GM18951 (cell line): ENCODE results near the gene PACRG.

Source experiments
- POLR2A ChIP-seq: IDR thresholded peaks from 4 replicates; pipeline ENCODE4 v1.6.1; 2011; ENCODE audit warnings: mild to moderate bottlenecking; ENCODE audit not compliant: insufficient read length, insufficient read depth; ENCODE audit errors: extremely low read depth
- in situ Hi-C: fragments of 300-500 bp; cut with MboI; formaldehyde crosslinking; loops from one replicate; pipeline ENCODE4 v1.12.0; 2022; ENCODE audit warnings: low sequenced_read_pairs, mixed read lengths, inconsistent platforms; ENCODE audit not compliant: unreplicated experiment

The PACRG gene

GRCh38 chr6:163195721-163196691, 468.2 kb downstream of the PACRG start:
- in situ Hi-C loops, result no loop called here
- no peak for TF ChIP-seq POLR2A

- in situ Hi-C loops, result no loop called here
- no peak for TF ChIP-seq POLR2A
These were observed 470.1 kb downstream of the PACRG start for GRCh38 chr6:163197839-163198238.

- no peak for TF ChIP-seq POLR2A
- in situ Hi-C loops, result no loop called here
These were observed 470.6 kb downstream of the PACRG start for GRCh38 chr6:163198396-163198795.

- in situ Hi-C loops, result no loop called here
- no peak for TF ChIP-seq POLR2A
These were observed 471.6 kb downstream of the PACRG start for GRCh38 chr6:163199371-163199770.

GRCh38 chr6:163200289-163200688, 472.5 kb downstream of the PACRG start:
- no peak for TF ChIP-seq POLR2A
- in situ Hi-C loops, result no loop called here

- in situ Hi-C loops, result no loop called here
- no peak for TF ChIP-seq POLR2A
These were observed 472.9 kb downstream of the PACRG start for GRCh38 chr6:163200694-163201093.

GRCh38 chr6:163201855-163202254, 474.1 kb downstream of the PACRG start:
- no peak for TF ChIP-seq POLR2A
- in situ Hi-C loops, result no loop called here

GRCh38 chr6:163206196-163206595, 478.4 kb downstream of the PACRG start:
- in situ Hi-C loops, result no loop called here

GRCh38 chr6:163207431-163208383, 479.9 kb downstream of the PACRG start:
- TF ChIP-seq POLR2A, result no peak
- in situ Hi-C loops, result no loop called here

More at GRCh38 chr6:163206196-163206595, 478.4 kb downstream of the PACRG start:
- no peak for TF ChIP-seq POLR2A

- in situ Hi-C loops, result no loop called here
- TF ChIP-seq POLR2A, result no peak
These were observed 481.2 kb downstream of the PACRG start for GRCh38 chr6:163209005-163209404.

- in situ Hi-C loops, result no loop called here
- TF ChIP-seq POLR2A, result no peak
These were observed 484.3 kb downstream of the PACRG start for GRCh38 chr6:163212123-163212522.

- in situ Hi-C loops, result no loop called here
- TF ChIP-seq POLR2A, result no peak
These were observed 486.5 kb downstream of the PACRG start for GRCh38 chr6:163214259-163214658.

GRCh38 chr6:163218361-163218894, 490.7 kb downstream of the PACRG start:
- TF ChIP-seq POLR2A, result no peak
- in situ Hi-C loops, result no loop called here

GRCh38 chr6:163226181-163226835, 498.5 kb downstream of the PACRG start:
- in situ Hi-C loops, result no loop called here
- no peak for TF ChIP-seq POLR2A
